ENCODE measurements around the gene LRRC42.

Gene LRRC42

GRCh38 chr1:53919675-53920066 lies 26.5 kb upstream of the LRRC42 start:
- Histone ChIP-seq H3K36me3 (replicated peaks) (peaks cover 4% of the 10 kb centered on the region), H3K27me3 (replicated peaks) (no peaks in the 10 kb centered on the region), H3K4me3 (ENCODE audit: low read depth, low read length) (no peak overlapping the region), H3K27ac (no peak overlapping the region)
- TF ChIP-seq CTCF (IDR thresholded peaks at IDR 0.05; ENCODE audit: low read depth, low read length, missing control alignments) = no peak
- DNase-seq = peak; percentile 21
- in situ Hi-C loops (cut with HindIII; ENCODE audit: low pct_ligation_motif_present, low sequenced_read_pairs) = no loop called here

GRCh38 chr1:53927376-53927881 lies 18.7 kb upstream of the LRRC42 start:
- Histone ChIP-seq H3K36me3 (replicated peaks) (peaks cover 7% of the 10 kb centered on the region), H3K27me3 (replicated peaks) (no peaks in the 10 kb centered on the region), H3K27ac (no peak overlapping the region), H3K4me3 (ENCODE audit: low read depth, low read length) (no peak overlapping the region)
- in situ Hi-C loops (cut with HindIII; ENCODE audit: low pct_ligation_motif_present, low sequenced_read_pairs) = no loop called here
- DNase-seq = no peak
- no peak for TF ChIP-seq CTCF (IDR thresholded peaks at IDR 0.05; ENCODE audit: low read depth, low read length, missing control alignments)

GRCh38 chr1:53929246-53929960 lies 16.7 kb upstream of the LRRC42 start:
- H3K27me3 ChIP-seq (replicated peaks) = no peaks in the 10 kb centered on the region
- no peak for TF ChIP-seq CTCF (IDR thresholded peaks at IDR 0.05; ENCODE audit: low read depth, low read length, missing control alignments)
- H3K36me3 ChIP-seq (replicated peaks) = peaks cover 7% of the 10 kb centered on the region
- in situ Hi-C loops (cut with HindIII; ENCODE audit: low pct_ligation_motif_present, low sequenced_read_pairs) = no loop called here
- no peak overlapping the region for H3K27ac ChIP-seq
- DNase-seq = no peak
- no peak overlapping the region for H3K4me3 ChIP-seq (ENCODE audit: low read depth, low read length)

GRCh38 chr1:53930932-53931331 lies 15.2 kb upstream of the LRRC42 start:
- in situ Hi-C loops (cut with HindIII; ENCODE audit: low pct_ligation_motif_present, low sequenced_read_pairs) = no loop called here
- no peaks in the 10 kb centered on the region for H3K27me3 ChIP-seq (replicated peaks)
- DNase-seq = no peak
- H3K4me3 ChIP-seq (ENCODE audit: low read depth, low read length) = no peak overlapping the region
- no peak overlapping the region for H3K27ac ChIP-seq
- no peak for TF ChIP-seq CTCF (IDR thresholded peaks at IDR 0.05; ENCODE audit: low read depth, low read length, missing control alignments)
- peaks cover 7% of the 10 kb centered on the region for H3K36me3 ChIP-seq (replicated peaks)

GRCh38 chr1:53931523-53931922 lies 14.6 kb upstream of the LRRC42 start:
- in situ Hi-C loops (cut with HindIII; ENCODE audit: low pct_ligation_motif_present, low sequenced_read_pairs) = no loop called here
- Histone ChIP-seq H3K27me3 (replicated peaks) (no peaks in the 10 kb centered on the region), H3K27ac (no peak overlapping the region), H3K4me3 (ENCODE audit: low read depth, low read length) (no peak overlapping the region), H3K36me3 (replicated peaks) (peaks cover 7% of the 10 kb centered on the region)
- no peak for TF ChIP-seq CTCF (IDR thresholded peaks at IDR 0.05; ENCODE audit: low read depth, low read length, missing control alignments)
- DNase-seq = no peak

Measured in brain microvascular endothelial cell (primary cell).